RKO (cell line): ENCODE data around the gene PRM3.

ENCODE experiments used
- DNase-seq: peaks from one replicate; pipeline ENCODE4 v3.0.0-alpha.2; 2016; ENCODE audit warnings: low spot score

The PRM3 gene, protein sequence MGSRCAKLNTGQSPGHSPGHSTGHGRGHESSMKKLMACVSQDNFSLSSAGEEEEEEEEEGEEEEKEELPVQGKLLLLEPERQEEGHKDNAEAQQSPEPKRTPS

DNA sequence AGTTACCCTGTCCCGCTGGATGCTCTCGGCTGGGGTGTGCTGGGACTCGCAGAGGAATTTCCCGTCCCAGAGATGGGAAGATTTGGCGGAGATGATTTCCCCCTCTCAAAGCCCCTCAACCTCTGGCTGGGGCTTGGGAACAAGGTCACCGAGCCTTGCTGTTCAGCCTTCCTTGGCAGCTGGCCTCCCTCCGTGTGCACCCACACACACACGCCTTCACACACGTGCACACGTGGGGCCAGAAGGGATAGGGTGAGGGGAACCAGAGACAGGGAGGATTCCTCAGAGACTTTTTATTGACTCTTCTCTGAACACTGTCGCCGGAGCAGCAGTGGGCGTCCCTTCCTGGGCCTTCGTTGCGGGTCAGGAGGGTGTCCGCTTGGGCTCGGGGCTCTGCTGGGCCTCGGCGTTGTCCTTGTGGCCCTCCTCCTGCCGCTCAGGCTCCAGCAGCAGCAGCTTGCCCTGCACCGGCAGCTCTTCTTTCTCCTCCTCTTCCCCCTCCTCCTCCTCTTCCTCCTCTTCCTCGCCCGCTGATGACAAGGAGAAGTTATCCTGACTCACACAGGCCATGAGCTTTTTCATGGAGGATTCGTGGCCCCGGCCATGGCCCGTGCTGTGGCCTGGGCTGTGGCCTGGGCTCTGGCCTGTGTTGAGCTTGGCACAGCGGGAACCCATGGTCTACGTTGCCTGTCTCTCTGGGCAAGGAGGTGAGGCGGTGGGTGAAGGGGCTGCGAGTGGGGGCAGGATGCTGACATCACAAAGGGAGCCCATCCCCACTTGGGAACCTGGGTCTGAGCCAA, at the start of gene PRM3:
TSS of gene PRM3 (minus strand) at position 709 of the 800 bp plus-strand sequence. CDS start at position 675, 34 bp downstream.
- DNase-seq = no peak

DNA sequence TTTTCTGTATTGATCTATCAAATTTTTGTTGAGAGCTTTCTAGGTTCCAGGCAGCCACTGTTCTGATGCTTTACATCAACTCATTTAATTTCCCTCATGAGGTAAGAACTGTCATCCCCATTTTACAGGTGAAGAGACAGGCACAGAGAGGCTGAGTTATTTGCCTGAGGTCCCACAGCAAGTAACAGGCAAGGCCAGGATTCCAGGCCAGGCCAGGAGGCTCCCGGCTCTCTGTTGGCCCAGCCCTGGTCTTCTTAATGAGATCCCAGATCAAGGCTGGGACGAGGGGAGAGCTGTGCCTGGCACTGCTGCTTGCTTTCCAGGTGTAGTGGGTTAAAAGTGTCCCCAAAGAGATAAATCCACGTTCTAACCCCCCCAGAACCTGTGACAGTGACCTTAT, 49.4 kb upstream of the PRM3 start:
- DNase-seq = no peak

DNA sequence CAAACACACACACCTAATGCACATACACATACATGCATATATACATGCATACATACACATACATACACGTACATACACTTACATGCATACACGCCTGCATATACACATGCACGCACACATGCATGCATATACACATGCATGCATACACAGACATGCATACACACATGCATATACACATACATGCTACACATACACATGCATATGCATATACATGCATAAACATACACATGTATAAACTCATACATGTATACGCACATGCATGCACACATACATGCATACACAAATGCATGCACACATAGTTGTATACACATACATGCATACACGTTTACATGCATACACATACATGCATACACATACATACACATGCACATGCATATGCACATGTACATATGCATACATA, 48.2 kb upstream of the PRM3 start:
- no peak for DNase-seq

DNA sequence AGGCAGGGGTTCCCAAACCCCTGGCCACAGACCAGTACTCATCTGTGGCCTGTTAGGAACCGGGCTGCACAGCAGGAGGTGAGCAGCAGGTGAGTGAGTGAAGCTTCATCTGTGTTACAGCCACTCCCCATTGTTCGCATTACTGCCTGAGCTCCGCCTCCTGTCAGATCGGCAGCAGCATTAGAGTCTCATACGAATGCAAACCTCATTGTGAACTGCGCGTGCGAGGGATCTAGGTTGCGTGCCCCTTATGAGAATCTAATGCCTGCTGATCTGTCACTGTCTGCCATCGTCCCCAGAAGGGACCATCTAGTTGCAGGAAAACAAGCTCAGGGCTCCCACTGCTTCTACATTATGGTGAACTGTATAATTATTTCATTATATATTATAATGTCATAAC, 46.7 kb upstream of the PRM3 start:
- DNase-seq = no peak

DNA sequence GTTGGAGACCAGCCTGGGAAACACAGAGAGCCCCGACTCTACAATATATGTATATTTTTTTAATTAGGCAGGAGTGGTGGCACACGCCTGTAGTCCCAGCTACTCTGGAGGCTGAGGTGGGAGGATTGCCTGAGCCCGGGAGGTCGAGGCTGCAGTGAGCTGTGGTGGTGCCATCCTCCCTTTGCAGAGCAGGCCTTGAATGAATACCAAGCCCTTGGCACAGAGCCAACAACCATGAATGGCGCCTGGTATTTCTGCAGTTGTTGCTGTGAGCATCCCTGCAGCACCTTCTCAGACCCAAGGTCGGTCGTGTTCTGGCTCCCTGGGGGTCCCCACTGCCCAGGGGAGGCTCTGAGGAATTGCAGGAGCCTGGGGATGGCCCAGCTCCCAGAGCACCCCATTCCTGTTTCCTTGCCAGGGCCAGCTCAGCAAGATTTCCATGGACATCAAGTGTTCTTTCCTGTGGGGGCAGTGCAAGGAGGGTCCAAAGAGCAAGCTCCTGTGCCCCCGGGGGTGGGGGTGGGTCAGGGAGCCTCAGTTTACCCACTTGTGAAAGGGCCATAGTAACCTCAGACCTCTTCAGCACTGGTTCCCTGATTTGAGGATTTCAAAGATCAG, 46.2 kb upstream of the PRM3 start:
- DNase-seq = no peak

DNA sequence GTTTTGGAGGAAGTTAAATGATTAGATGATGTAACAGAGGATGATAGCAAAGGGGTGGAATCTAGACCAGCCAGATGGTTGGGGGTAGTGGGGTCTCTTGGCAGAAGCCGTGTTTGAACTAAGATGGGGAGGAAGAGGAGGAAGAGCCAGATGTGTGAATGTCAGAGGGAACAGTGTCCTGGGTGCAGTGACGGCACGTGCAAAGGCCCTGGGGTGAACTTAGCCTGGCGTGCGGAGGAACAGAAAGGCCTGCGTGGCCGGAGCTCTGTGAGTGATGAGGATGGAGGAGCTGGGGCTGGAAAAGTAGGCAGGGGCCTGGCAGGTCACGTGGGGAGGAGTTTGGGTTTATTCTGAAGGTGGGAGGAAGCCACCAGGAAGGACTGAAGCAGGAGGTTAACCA, 45.4 kb upstream of the PRM3 start:
- no peak for DNase-seq

DNA sequence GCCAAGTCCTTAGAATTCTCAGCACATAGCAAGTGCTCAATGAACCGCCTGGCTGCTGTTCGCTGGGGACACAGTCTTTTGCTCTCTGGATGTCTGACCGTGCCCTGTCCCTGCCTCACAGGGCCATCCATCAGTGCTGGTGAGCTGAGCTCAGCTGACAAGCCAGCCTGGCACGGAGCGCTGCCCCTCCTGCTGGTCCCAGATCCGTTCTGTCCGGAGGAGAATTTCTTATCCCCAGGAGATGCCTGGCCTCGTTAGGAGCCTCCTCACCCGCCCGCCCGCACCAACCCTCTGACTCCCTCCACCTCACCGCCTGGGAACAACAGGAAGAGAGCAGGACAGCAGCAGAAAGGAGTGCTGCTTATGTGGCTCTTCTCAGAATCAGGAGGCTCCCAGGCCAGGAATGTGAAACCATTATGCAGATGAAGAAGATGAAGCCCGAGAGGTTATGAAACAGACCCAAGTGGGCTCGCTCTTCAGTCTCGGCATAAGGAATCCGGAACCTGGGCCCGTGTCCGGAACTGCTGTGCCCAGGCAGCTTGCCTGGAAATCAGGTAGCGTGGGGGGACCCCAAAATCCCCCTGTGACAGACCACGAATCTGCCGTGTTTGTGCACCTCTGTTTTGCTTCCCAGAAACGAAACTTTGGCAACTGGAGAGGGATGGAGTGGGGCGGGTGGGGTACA, 43.0 kb upstream of the PRM3 start:
- DNase-seq = no peak

DNA sequence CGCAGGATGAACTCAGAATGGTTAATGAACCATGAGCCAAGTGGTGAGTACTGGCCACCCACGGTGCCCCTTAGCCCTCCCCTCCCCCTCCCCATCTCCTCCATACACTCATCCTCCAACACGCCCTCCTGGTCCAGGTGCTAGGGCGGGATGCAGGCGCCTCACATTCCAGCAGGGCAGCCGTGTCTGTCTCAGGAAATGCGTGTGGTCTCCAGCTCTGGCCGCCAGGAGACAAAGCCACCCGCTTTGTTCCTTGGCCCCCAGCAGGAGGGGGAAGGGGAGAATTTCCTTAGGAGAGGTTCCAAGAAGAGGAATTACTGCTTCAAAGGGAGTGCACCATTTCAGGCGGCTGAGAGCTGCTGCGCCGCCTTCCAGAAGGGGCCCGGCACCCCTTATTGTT, 42.1 kb upstream of the PRM3 start:
- no peak for DNase-seq

DNA sequence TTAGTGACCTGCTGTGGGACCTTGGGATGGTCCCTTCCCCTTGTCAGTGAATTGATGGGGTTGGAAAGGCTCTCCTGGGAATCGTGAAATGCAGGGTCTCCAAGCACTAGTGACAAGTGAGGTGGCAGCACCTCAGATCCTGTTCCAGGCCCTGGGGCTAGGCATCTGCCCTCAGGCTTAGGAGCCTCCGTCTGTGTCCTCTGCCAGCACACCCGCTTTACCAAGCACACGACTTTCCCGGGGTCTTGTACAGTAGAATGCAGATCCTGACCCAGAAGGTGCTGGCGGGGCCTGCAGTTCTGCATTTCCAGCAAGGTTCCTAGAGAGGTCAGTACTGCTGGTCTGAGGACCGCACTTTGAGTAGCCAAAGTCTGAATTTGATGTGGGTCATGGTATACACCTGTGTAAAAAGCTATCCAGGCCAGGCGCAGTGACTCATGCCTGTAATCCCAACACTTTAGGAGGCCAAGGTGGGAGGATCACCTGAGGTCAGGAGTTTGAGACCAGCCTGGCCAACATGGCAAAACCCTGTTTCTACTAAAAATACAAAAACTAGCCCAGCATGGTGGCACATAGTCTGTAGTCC, 41.0 kb upstream of the PRM3 start:
- no peak for DNase-seq

DNA sequence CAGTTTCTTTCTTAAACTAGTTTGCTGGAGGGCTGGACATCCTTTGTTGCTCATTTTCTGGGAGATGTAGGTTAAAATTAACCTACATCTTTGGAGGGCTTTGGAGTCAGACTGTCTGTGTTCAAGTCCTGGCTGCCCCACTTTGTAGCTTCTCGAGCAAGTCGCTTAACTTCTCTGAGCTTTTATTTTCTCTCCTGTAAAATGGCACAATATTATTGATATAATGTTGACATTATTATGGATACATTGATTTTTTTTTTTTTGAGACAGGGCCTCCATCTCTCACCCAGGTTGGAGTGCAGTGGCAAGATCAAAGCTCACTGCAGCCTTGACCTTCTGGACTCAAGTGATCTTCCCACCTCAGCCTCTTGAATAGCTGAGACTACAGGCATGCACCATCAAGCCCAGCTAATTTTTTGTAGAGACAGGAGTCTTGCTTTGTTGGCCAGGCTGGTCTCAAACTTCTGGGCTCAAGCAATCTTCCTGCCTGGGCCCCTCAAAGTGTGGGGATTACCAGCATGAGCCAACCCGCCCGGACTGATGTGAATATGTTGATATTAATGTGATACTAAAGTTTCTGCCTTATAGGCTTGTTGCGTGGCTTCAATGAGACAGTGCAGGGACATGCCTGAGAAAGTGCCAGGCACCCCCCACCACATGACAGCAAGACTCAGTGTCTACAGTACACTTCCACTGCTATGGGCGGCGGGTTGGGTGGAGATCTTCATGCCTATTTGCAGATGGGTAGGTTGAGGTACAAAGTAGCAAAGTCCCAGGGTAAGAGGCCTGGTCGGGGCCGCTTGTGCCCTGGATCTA, 40.3 kb upstream of the PRM3 start:
- DNase-seq = no peak

DNA sequence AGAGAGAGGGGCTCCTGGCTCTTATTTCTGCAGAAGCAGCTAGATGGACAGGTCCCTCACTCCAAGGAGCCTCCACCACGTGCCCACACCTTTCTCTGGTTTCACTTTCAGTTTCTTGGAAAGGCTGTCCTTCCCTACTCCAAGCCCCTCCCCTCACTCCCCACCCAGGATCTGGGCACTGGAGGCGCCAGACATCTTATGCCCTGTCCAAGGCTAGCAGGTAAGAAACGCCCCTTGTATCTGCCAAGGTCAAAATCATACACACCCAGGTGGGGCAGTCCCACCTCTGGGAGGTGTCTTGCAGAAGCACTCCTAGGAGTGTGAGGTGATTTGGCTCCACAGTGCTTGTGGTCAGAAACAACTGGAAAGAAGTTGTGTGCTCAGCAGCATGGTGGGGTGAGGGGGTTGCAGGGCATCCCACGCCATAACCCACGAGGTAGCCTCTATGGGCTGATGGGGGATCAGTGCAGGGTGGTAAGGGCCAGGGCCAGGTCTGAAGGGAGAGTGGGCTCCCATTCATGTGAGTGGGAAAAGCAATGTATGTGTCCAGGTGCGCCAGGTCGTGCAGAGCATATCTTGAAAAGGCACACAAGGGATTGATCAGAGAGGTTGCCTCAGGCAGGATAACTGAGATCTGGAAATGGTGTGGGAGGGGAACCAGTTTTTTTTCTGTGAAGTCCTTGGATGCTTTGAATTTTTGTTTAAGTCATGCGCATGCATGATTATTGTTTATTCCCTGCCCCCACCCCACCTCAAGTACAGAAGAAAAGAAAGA, 39.5 kb upstream of the PRM3 start:
- DNase-seq = no peak

DNA sequence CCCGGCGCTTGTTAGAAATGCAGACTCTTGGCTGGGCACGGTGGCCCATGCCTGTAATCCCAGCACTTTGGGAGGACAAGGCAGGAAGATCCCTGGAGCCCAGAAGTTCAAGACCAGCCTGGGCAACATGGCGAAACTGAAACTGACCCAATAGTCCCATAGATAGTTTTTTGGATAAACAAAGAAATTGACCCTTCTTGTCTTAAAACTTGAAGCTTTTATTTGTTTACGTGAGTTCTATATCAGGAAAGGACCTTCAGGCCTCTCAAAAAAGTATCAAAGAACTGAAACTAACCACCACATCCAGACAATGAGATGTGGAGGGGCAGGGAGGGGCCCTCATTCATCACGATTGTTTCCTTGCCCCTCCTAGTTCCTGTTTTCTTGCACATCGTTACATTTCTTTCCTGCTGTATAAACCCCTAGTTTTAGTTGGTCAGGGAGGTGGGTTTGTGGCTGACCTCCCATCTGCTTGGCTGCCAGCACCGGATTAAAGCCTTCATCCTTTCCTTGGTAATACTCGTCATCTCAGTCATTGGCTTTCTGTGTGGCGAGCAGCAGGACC, 37.6 kb upstream of the PRM3 start:
- no peak for DNase-seq

DNA sequence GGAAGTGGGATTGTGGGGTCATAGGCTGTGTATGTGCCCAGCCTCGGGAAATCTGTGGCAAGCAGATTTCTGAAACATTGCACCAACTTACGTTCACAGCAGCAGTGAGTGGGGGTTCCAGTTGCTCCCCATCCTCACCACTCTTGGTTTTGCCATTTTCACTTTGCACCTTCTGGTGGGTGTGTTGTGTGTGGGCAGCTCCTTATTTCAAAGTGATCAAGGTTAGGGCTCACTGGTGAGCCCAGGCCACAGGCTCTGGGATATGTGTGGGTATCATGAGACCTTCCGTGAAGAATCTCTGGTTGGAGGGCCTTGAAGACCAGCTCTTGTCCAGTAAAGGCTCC, 37.2 kb upstream of the PRM3 start:
- DNase-seq = no peak

DNA sequence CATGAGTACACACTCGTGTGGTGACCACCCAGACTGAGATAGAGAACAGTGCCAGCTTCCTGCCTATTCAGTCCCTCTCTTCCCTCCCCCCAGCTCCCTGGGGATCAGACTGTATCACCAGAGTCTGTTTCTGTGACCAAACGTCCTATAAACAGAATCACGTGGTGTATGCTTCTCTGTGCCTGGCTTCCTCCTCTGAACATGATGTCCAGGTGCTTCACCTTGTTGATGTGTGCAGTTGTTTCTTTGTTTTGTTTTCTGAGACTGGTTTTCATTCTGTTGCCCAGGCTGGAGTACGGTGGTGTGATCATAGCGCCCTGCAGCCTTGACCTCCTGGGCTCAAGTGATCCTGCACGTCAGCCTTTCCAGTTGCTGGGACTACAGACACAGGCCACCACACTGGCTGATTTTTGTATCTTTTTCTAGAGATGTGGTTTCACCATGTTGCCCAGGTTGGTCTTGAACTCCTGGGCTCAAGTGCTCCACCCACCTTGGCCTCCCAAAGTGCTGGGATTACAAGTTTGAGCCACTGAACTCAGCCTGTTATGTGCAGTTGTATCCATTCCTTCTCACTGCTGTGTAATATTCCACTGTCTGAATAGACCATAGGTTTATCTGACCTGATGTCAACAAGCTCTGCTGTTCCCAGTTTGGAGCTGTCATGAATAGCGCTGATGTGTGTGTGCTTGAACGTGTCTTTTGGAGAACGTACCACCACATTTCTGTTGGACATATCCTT, 36.6 kb upstream of the PRM3 start:
- DNase-seq = no peak

DNA sequence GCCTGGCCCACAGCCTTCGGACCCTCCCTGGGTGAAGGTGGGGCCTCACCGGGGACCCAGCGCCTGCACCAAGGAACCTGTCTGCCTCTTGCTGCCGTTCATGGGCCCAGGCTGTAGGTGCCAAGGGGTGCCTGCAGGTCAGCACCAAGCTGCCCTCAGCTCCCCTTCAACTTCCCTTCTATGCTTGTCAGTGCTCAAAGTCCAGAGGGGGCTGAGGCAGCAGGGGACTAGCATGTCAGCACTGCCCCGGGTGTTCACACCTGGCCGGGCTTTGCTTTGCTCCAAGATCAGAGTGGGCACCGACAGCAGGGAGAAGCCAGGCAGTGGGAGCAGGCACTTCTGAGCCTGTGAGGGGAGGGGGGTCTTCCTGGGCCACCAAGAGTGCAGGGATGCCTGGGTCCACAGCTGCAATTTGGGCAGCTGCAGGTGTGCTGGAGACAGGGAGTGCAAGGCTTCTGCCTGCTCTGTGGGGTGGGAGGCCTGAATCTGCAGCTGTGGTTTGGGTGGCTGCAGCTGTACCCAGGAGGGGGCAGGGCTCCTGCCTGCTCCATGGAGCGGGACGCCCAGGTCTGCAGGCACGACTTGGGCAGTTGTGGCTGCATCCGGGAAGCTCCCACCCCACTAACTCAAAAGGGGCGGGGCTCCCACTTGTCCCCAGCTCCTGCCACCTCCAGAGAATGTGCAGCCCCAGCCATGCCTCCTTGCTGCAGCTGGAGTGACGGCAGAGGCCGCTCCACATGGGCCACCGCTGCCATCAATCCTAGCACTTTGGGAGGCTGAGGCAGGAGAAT, 35.3 kb upstream of the PRM3 start:
- no peak for DNase-seq

DNA sequence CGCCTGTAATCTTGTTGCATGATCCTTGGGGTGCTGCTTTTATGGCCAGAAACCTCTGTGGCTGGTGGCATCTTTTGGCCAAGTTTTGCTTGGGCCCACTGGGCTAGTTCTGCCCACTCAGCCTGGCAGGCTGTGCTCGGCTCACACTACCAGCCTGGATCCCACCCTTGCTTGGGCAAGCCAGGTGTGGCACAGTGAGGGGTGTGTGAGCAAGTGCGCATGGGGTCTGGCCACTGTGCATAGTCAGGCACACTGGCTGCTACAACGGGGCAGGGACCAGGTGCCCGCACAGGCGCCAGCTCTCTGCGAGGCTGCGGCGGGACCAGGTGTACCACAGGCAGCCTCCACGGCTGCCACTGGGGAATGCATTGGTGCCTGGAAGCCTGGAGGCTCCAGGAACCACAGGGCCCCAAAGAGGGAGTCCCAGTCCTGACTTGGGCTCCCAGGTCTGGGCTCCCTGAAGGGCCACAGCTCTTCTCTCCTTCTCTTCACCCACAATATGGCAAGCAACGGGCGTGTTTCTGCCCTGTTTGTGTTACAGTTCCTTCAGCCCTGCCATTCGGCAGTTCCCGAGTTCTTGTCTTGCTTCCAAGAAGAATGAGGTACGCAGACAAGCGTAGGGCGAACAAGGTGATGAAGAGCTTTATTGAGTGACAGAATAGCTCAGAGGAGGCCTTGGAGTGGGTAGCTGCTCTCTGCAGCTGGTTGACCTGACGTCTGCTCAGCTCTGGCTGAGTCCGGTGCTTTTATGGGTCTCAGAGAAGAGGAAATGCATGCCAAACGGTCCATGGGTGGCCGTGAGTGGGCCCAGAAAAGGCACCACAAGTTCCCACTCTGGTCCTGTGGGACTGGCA, 34.4 kb upstream of the PRM3 start:
- DNase-seq = no peak

DNA sequence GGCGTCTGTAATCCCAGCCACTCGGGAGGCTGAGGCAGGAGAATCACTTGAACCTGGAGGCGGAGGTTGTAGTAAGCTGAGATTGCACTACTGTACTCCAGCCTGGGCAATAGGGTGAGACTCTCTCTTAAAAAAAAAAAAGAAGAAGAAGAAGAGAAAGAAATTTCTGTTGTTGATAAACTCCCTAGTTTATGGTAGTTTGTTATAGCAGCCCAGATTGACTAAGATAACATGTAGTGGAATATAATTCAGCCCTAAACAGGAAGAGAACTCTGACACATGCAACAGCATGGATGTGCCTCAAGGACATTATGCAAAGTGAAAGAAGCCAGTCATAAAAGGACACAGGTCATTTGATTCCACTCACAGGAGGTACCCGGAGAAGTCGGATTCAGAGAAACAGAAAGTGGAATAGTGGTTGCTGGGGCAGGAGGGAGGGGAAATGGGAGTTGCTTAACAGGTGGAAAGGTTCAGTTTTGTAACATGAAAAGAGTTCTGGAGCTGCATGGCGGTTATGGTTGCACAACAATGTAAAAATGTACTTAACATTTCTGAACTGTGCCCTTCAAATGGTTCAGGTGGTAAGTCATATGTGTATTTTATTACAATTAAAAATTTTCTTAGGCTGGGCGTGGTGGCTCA, 33.7 kb upstream of the PRM3 start:
- no peak for DNase-seq

DNA sequence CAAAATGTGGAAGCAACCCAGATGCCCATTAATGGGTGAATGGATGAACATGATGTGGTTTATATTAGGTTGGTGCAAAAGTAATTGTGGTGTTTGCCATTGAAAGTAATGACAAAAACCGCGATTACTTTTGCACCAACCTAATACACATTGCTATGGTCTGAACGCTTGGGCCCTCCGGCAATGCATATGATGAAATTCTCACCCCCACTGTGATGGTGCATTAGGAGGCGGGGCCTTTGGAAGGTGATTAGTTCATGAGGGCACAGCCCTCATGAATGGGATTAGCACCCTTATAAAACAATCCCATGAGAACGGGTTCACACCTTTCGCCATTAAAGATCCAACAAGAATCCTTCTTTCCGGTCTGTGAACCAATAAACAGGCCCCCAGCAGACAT, 33.0 kb upstream of the PRM3 start:
- no peak for DNase-seq
